CD4-positive, CD25-positive, alpha-beta regulatory T cell (primary cell): ENCODE data around the gene GRIK5. TPM values are rescaled to one million over a fixed set of nuclear protein-coding genes. Genes with fewer than 3 reads are reported as not detected.

Experiments used
- ATAC-seq, 2 donors: fragments of 150-1000 bp; cut with Tn5 transposase; one replicate each; pipeline ENCODE4 v1.10.0; 2021; ENCODE audit warnings: low read depth in 2 of 2, moderate number of reproducible peaks in 2 of 2, moderate library complexity in 1 of 2
- DNase-seq, 3 donors: peaks; one replicate each; pipeline versions ENCODE4 v3.0.0 to v3.0.0-alpha.2; 2012 to 2022; ENCODE audit warnings: mixed read lengths in 1 of 3
- H3K27ac ChIP-seq: one replicate; pipeline ENCODE4 v1.7.0; 2013; ENCODE audit warnings: mild to moderate bottlenecking, low read length; ENCODE audit not compliant: insufficient read depth, poor library complexity, severe bottlenecking
- H3K27me3 ChIP-seq: one replicate; pipeline ENCODE4 v1.7.0; 2013; ENCODE audit warnings: low read length; ENCODE audit not compliant: control insufficient read depth, insufficient read depth
- H3K36me3 ChIP-seq: one replicate; pipeline ENCODE4 v1.7.0; 2013; ENCODE audit warnings: mild to moderate bottlenecking, low read length, moderate library complexity; ENCODE audit not compliant: control insufficient read depth, insufficient read depth
- H3K4me1 ChIP-seq: 2 replicates; pipeline ENCODE4 v1.7.0; 2013; ENCODE audit warnings: mild to moderate bottlenecking, low read length; ENCODE audit not compliant: insufficient read depth, control insufficient read depth, poor library complexity, severe bottlenecking
- H3K4me3 ChIP-seq: one replicate; pipeline ENCODE4 v1.7.0; 2013; ENCODE audit warnings: low read depth, mild to moderate bottlenecking, low read length, moderate library complexity
- H3K9me3 ChIP-seq, 2 experiments: 1 replicate in 1 of 2; 2 replicates in 1 of 2; pipeline ENCODE4 v1.7.0; 2013; ENCODE audit warnings: low read length in 2 of 2, mild to moderate bottlenecking in 1 of 2, moderate library complexity in 1 of 2; ENCODE audit not compliant: control insufficient read depth in 2 of 2
- H3K27ac Mint-ChIP-seq, 3 donors: one replicate each; pipeline ENCODE4 v1.8.0; 2020 to 2022; ENCODE audit warnings: mild to moderate bottlenecking in 3 of 3, mixed read lengths in 3 of 3, moderate library complexity in 2 of 3
- H3K27me3 Mint-ChIP-seq: one replicate; pipeline ENCODE4 v1.8.0; 2022; ENCODE audit warnings: mild to moderate bottlenecking, mixed read lengths
- H3K36me3 Mint-ChIP-seq: one replicate; pipeline ENCODE4 v1.8.0; 2020; ENCODE audit warnings: mixed read lengths
- H3K4me1 Mint-ChIP-seq, 4 donors: one replicate each; pipeline ENCODE4 v1.8.0; 2020 to 2022; ENCODE audit warnings: mixed read lengths in 4 of 4, mild to moderate bottlenecking in 1 of 4
- H3K4me3 Mint-ChIP-seq, 4 donors: one replicate each; pipeline ENCODE4 v1.8.0; 2020 to 2022; ENCODE audit warnings: mild to moderate bottlenecking in 4 of 4, mixed read lengths in 4 of 4, moderate library complexity in 3 of 4
- H3K9me3 Mint-ChIP-seq, 7 donors: one replicate each; pipeline ENCODE4 v1.8.0; 2020 to 2022; ENCODE audit warnings: mixed read lengths in 7 of 7, mild to moderate bottlenecking in 3 of 7, moderate library complexity in 2 of 7
- polyA plus RNA-seq, 4 donors: library from polyadenylated mRNA; unstranded; fragments of 300-500 nt; fragmentation: Illumina TruSeq; gene quantifications; one replicate each; pipeline ENCODE4 v1.2.3, GENCODE V29; 2021
- total RNA-seq: library from RNA; stranded (reverse); gene quantifications from one replicate; pipeline ENCODE4 v1.2.3, GENCODE V29; 2022

The GRIK5 gene
- total and polyA plus RNA-seq, 5 donors from 2014 or later, result 0.06 to 0.52 TPM; not detected in 3

DNA sequence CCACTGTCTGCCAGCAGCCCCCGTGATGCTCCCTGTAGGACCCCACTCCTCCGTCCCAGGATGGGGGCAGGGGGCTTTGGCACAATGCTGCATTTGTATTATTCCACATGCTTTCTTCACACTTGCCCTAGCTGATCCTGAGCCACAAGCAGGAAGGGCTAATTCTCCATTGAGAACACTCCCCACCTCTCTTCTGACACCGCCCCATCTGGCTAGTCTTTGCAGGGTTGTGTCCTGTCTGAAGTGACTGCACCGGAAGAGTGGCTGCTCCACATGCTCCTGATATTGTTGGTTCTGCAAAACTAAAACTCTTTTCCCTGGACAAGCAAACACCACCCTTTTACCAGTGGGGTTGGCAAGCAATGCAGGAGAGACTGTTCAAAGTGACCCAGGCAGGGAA is 23.9 kb upstream of the GRIK5 start:
- H3K4me1 ChIP-seq, result peaks cover 4% of the 10 kb centered on the region
- H3K9me3 ChIP-seq, result no peaks in the 10 kb centered on the region
- ATAC-seq, result no peak
- no peak overlapping the region for H3K27ac ChIP-seq
- Mint-ChIP-seq H3K36me3 (peaks cover 32% of the 10 kb centered on the region), H3K27me3 (no peaks in the 10 kb centered on the region), H3K27ac (peak overlapping the region in 1 of 3 donors; percentile 40), H3K4me1 (peaks cover 0 to 18% (median 12%) of the 10 kb centered on the region in 4 donors), H3K4me3 (no peak overlapping the region), H3K9me3 (no peaks in the 10 kb centered on the region)
- no peaks in the 10 kb centered on the region for H3K27me3 ChIP-seq
- no peak overlapping the region for H3K4me3 ChIP-seq
- H3K36me3 ChIP-seq, result peaks cover 49% of the 10 kb centered on the region
- DNase-seq, result no peak

DNA sequence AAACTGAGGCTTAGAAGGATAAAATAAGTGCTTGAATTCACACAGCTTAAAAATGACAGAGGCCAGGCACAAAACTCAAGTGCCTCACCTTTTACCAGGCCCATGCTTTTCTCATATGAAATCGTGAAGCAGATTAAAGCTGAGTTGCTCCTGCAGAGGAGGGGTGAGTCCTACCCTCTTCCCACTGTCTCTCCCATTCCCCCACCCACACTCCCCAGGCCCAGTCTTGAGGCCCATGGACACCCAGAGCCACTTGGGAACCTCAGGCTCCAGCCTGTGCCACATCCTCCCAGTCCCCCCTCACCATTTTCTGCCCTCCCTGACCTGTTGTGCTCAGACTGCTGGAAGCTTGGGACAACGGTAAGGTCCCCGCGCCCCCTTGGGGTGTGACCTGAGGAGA is 23.5 kb upstream of the GRIK5 start:
- H3K36me3 ChIP-seq, result peaks cover 45% of the 10 kb centered on the region

DNA sequence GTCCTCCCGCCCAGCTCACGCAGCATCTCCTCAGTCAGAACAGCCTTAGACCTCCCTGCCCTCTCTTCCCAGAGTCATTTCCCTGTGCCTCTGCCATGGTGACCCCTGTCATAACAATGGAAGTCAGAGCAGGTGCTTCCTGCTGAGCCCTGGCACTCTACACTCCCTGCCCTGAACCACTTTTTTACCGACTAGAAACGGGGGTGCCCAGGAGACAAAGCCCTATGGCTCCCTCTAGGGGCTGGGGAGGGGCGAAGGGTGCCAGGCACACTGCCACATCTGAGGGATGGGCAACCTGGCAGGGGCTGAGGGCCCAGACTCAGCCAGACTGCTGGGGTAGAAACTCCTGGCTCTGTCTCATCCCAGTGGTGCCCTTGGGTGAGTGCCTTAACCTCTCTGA is 22.3 kb upstream of the GRIK5 start:
- Histone ChIP-seq H3K27ac (no peak overlapping the region), H3K9me3 (no peaks in the 10 kb centered on the region), H3K4me1 (peaks cover 4% of the 10 kb centered on the region), H3K36me3 (peaks cover 37% of the 10 kb centered on the region), H3K27me3 (no peaks in the 10 kb centered on the region), H3K4me3 (no peak overlapping the region)
- no peaks in the 10 kb centered on the region for H3K27me3 Mint-ChIP-seq
- H3K9me3 Mint-ChIP-seq, result no peaks in the 10 kb centered on the region
- H3K27ac Mint-ChIP-seq, result peak overlapping the region in 1 of 3 donors; percentile 56
- peak; percentile 15 to 60 (median 46) for DNase-seq
- H3K36me3 Mint-ChIP-seq, result peaks cover 28% of the 10 kb centered on the region
- H3K4me1 Mint-ChIP-seq, result peaks cover 0 to 25% (median 16%) of the 10 kb centered on the region in 4 donors
- peak overlapping the region in 1 of 4 donors; percentile 53 for H3K4me3 Mint-ChIP-seq
- ATAC-seq, result peak; percentile 49 to 59

More for the DNA sequence above, 23.5 kb upstream of the GRIK5 start:
- Mint-ChIP-seq H3K9me3 (no peaks in the 10 kb centered on the region), H3K27me3 (no peaks in the 10 kb centered on the region), H3K27ac (no peak overlapping the region), H3K4me1 (peaks cover 0 to 22% (median 13%) of the 10 kb centered on the region in 4 donors), H3K36me3 (peaks cover 31% of the 10 kb centered on the region), H3K4me3 (no peak overlapping the region)
- ATAC-seq (no peak), DNase-seq (no peak)
- Histone ChIP-seq H3K4me3 (no peak overlapping the region), H3K4me1 (peaks cover 4% of the 10 kb centered on the region), H3K27me3 (no peaks in the 10 kb centered on the region), H3K27ac (no peak overlapping the region), H3K9me3 (no peaks in the 10 kb centered on the region)

DNA sequence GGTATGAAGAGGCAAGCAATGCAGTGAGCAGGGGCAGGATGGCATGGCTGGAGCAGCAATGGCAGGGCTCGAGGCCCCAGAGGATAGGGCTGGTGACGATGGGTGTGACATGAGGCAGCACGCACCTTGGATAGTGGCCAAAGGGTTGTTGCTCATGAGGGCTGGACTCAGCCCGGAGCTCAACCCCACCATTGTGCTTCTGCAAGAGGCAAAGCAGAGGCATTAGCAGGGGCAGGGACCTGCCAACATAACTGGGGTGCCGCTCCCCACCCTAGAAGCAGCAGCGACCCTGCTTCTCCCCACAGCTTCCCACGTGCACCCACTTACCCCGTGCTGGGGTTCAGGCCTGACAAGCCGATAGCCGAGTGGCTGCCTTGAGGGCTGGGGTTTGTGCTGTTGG is 21.7 kb upstream of the GRIK5 start:
- Mint-ChIP-seq H3K9me3 (no peaks in the 10 kb centered on the region), H3K4me1 (peaks cover 0 to 25% (median 17%) of the 10 kb centered on the region in 4 donors), H3K4me3 (no peak overlapping the region), H3K27ac (no peak overlapping the region), H3K36me3 (peaks cover 25% of the 10 kb centered on the region), H3K27me3 (no peaks in the 10 kb centered on the region)
- peak overlapping the region; percentile 14 for H3K27ac ChIP-seq
- no peak overlapping the region for H3K4me3 ChIP-seq
- DNase-seq, result no peak
- H3K36me3 ChIP-seq, result peaks cover 33% of the 10 kb centered on the region
- no peaks in the 10 kb centered on the region for H3K27me3 ChIP-seq
- no peaks in the 10 kb centered on the region for H3K9me3 ChIP-seq
- peaks cover 4% of the 10 kb centered on the region for H3K4me1 ChIP-seq
- ATAC-seq, result no peak

DNA sequence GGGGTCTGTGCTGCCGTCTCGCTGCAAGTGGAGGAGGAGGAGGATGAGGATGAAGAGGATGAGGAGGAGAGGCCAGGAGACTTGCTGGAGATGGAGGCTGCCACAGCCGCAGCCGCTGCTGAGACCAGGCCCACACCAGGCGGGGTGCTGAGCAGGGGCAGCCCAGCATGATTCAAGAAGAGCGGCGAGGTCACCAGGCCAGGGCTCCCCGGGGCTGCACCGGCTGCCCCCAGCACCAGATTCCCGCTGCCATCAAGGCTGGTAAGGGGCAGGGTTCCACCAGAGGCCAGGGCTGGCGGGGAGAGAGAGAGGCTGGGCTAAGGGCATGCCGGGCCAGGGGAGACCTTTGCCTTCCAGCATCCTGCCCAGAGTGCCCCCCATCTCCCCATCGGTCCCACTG is 21.3 kb upstream of the GRIK5 start:
- Histone ChIP-seq H3K36me3 (peaks cover 30% of the 10 kb centered on the region), H3K27me3 (no peaks in the 10 kb centered on the region), H3K4me3 (no peak overlapping the region), H3K9me3 (no peaks in the 10 kb centered on the region), H3K27ac (no peak overlapping the region), H3K4me1 (peaks cover 4% of the 10 kb centered on the region)
- peaks cover 21% of the 10 kb centered on the region for H3K36me3 Mint-ChIP-seq
- peak overlapping the region in 2 of 3 donors; percentile 81 to 98 for H3K27ac Mint-ChIP-seq
- no peak for DNase-seq
- peaks cover 0 to 25% (median 17%) of the 10 kb centered on the region in 4 donors for H3K4me1 Mint-ChIP-seq
- H3K4me3 Mint-ChIP-seq, result no peak overlapping the region
- ATAC-seq, result no peak
- no peaks in the 10 kb centered on the region for H3K9me3 Mint-ChIP-seq
- no peaks in the 10 kb centered on the region for H3K27me3 Mint-ChIP-seq

DNA sequence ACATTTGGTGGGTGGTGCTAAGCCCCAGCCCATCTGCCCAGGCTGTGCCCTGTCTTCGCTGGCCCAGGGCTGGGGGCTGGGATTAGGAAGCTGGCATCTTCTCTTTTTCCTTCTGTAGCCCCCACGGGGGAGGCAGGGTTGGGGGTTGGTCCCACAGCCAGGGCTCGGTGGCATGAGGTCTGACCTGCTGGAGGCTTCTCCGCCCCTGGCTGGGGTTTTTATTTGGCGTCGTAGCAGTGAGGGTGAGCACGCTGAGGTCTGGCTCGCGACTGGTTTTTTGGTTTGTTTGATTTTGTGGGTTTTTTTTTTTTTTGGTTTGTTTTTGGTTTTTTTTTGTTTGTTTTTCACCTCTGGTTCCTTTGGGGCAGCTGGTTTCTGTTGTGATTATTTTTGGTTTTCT is 20.7 kb upstream of the GRIK5 start:
- H3K4me3 Mint-ChIP-seq, result no peak overlapping the region
- H3K27ac ChIP-seq, result no peak overlapping the region

DNA sequence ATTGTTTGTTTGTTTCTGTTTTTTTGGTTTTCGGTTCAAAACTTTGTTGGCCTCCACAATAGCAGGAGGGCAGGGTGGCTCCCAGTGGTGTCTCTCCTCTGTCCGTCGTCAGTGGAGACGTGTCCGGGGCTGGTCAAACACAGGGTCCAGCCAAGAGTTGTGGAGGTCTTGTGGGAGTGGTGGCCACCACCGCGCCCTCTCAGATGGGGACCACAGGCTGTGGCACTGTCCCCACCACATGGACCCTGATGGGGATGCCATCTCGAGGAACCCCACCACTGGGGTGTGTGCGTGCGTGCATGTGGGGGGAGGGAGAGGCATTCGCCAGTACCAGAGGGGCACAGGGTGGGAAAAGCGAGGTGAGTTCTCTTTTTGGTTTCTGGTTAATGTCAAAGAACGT is 19.8 kb upstream of the GRIK5 start:
- no peak overlapping the region for H3K4me3 ChIP-seq
- ATAC-seq (no peak), DNase-seq (no peak)
- peaks cover 4 to 29% (median 19%) of the 10 kb centered on the region in 4 donors for H3K4me1 Mint-ChIP-seq
- H3K27me3 Mint-ChIP-seq, result no peaks in the 10 kb centered on the region
- peaks cover 19% of the 10 kb centered on the region for H3K36me3 ChIP-seq
- no peaks in the 10 kb centered on the region for H3K27me3 ChIP-seq
- peak overlapping the region in 1 of 4 donors; percentile 21 for H3K4me3 Mint-ChIP-seq
- H3K4me1 ChIP-seq, result peaks cover 4% of the 10 kb centered on the region
- no peaks in the 10 kb centered on the region for H3K9me3 ChIP-seq
- H3K9me3 Mint-ChIP-seq, result no peaks in the 10 kb centered on the region
- peak overlapping the region in 1 of 3 donors; percentile 65 for H3K27ac Mint-ChIP-seq
- peaks cover 17% of the 10 kb centered on the region for H3K36me3 Mint-ChIP-seq
- no peak overlapping the region for H3K27ac ChIP-seq

More for the DNA sequence above, 20.7 kb upstream of the GRIK5 start:
- H3K9me3 ChIP-seq, result no peaks in the 10 kb centered on the region
- peaks cover 20% of the 10 kb centered on the region for H3K36me3 Mint-ChIP-seq
- H3K36me3 ChIP-seq, result peaks cover 28% of the 10 kb centered on the region
- H3K4me1 ChIP-seq, result peaks cover 4% of the 10 kb centered on the region
- H3K4me1 Mint-ChIP-seq, result peaks cover 0 to 29% (median 19%) of the 10 kb centered on the region in 4 donors
- no peaks in the 10 kb centered on the region for H3K27me3 Mint-ChIP-seq
- DNase-seq (no peak), ATAC-seq (no peak)
- peak overlapping the region; percentile 55 to 98 (median 81) for H3K27ac Mint-ChIP-seq
- no peaks in the 10 kb centered on the region for H3K27me3 ChIP-seq
- H3K9me3 Mint-ChIP-seq, result no peaks in the 10 kb centered on the region
- H3K4me3 ChIP-seq, result no peak overlapping the region

DNA sequence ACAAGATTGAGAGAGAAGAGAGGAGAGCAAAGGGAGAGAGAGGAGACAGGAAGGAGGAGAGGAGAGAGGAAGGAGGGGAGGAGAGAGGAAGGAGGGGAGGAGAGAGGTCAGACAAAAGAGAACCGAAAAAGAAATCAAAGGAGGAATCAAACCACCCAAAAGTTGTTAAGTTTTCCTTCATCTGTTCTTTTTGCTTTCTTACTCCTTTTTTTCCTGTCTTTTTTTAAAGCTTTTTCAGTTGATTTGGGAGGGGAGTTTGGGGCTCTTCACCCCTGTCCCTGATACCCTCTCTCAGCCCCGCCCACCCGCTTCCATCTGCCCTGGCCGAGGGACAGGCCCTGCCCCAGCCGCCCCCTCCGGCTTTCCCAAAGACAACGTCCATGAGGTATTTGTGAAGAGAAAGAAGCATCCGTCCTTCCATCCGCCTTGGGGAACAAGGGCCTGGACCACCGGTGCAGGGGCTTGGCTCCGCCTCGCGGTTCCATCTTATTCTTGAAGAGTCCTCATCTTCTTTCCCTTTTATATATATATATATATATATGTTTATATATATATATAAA is 19.3 kb upstream of the GRIK5 start:
- no peaks in the 10 kb centered on the region for H3K9me3 ChIP-seq
- Mint-ChIP-seq H3K9me3 (no peaks in the 10 kb centered on the region), H3K4me3 (no peak overlapping the region), H3K36me3 (peaks cover 12% of the 10 kb centered on the region), H3K27me3 (no peaks in the 10 kb centered on the region), H3K4me1 (peaks cover 4 to 29% (median 19%) of the 10 kb centered on the region in 4 donors), H3K27ac (peak overlapping the region in 1 of 3 donors; percentile 93)
- H3K4me1 ChIP-seq, result peaks cover 4% of the 10 kb centered on the region
- no peaks in the 10 kb centered on the region for H3K27me3 ChIP-seq
- ATAC-seq (no peak), DNase-seq (no peak)
- H3K27ac ChIP-seq, result no peak overlapping the region
- H3K4me3 ChIP-seq, result no peak overlapping the region
- peaks cover 14% of the 10 kb centered on the region for H3K36me3 ChIP-seq
